GM12873 (cell line): Measurements from ENCODE around the gene ACTN3.

Source experiments
- TF ChIP-seq, protein P1 (sequence below): IDR thresholded peaks from 2 replicates; pipeline ENCODE4 v1.5.1; 2012; ENCODE audit warnings: low read depth, mild to moderate bottlenecking, moderate library complexity, low read length, control low read depth; ENCODE audit not compliant: insufficient read depth; ENCODE audit errors: missing control alignments

The ACTN3 gene

DNA sequence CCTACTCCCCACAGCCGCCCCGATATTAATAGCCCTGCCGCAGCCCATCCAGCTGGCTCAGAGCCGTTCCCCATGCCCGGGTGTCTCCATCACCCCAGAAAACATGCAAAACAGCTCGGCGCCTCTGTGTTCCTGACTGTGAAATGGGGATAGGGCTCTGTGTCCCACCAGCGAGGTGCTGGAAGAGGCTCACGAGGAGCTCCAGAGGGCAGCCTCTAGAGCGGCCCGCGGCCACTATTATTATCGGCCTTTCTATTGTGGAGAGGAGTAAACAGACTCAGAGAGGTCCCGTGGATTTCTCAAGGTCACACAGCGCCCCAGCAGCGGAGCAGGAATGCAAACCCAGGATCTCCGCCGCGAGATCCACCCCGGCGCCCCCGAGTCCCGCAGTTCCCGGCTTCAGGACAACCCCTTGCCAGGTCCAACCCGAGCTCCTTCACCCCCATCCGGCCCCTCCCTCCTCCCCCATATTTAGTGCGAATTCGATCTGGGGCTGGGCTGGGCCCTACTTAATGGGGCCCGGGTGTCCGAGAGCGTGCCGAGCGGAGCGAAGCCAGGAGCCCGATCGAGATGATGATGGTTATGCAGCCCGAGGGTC is at the start of gene ACTN3:
Gene ACTN3 (plus strand): TSS at position 536 of the 598 bp plus-strand sequence. CDS start 35 bp downstream, at position 571.
- TF ChIP-seq, protein P1, sequence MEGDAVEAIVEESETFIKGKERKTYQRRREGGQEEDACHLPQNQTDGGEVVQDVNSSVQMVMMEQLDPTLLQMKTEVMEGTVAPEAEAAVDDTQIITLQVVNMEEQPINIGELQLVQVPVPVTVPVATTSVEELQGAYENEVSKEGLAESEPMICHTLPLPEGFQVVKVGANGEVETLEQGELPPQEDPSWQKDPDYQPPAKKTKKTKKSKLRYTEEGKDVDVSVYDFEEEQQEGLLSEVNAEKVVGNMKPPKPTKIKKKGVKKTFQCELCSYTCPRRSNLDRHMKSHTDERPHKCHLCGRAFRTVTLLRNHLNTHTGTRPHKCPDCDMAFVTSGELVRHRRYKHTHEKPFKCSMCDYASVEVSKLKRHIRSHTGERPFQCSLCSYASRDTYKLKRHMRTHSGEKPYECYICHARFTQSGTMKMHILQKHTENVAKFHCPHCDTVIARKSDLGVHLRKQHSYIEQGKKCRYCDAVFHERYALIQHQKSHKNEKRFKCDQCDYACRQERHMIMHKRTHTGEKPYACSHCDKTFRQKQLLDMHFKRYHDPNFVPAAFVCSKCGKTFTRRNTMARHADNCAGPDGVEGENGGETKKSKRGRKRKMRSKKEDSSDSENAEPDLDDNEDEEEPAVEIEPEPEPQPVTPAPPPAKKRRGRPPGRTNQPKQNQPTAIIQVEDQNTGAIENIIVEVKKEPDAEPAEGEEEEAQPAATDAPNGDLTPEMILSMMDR, result no peak

DNA sequence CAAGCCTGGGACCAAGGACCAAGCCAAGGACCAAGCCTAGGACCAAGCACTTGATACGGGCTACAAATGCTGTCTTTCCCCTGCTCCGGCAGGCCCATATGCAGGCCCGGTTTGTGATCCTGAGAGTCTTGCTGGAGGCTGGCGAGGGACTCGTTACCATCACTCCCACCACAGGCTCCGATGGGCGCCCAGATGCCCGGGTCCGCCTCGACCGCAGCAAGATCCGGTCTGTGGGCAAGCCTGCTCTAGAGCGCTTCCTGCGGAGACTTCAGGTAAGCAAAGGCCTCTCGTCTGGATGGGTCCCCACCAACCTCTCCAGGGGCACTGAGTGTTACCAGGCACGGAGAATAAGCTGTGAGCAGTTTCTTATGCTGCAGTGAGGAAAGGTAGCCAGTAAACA is 49.5 kb upstream of the ACTN3 start:
- TF ChIP-seq, protein P1, result no peak

DNA sequence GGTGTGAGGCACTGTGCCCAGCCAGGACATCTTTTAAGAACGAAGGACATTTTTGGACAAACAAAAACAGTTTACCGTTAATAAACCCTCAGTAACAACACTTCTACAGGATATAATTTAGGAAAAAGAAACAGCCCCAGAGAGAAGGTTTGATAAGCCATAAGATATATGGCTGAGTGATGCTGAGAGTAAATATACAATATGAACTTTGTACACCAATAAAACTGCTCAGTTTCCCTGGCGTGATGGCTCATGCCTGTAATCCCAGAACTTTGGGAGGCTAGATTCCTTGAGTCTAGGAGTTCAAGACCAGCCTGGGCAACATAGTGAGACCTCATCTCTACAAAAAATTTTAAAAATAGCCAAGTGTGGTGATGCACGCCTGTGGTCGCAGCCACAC is 48.2 kb upstream of the ACTN3 start:
- TF ChIP-seq, protein P1, result no peak

DNA sequence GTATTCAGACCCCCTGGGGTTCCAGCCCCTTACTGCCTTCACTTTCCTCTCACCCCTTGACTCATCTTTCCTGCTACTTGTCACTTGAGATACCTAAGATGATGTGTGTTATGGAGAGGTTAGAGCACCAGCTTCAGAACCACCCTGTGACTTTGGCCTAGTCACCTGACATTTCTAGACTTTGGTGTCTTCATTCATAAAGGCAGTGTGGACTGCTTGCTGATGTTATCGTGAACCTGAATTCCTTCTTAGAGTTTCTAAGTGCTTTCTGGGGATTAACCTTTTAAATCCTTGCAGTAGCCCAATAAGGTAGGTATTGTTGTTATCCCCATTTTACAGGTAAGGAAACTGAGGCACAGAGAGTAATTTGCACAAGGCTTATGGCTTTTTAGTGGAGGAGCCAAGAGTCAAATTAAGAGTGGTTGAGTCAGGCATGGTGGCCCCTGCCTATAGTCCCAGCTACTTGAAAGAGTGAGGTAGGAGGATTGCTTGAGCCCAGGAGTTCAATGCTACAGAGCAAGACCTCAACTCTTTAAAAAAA is 41.4 kb upstream of the ACTN3 start:
- TF ChIP-seq, protein P1, result no peak

DNA sequence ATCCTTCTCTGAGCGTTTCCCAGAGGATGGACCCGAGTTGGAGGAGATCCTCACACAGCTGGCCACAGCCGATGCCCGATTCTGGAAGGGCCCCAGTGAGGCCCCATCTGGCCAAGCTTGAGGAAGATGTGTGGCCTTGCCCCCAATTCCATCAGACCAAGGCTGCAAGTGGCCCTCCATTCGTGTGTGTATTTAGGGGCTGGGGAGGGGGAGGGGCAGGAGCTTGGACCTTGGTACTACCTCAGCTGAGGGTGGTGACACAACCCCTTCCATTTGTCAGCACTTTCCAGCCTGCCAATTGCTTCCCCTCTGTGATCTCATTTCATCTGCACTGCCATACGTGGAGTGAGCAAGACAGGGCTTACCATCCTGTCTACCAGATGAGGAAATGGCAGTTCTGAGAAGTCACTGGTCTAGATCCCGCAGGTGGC is 37.6 kb upstream of the ACTN3 start:
- TF ChIP-seq, protein P1, result no peak

DNA sequence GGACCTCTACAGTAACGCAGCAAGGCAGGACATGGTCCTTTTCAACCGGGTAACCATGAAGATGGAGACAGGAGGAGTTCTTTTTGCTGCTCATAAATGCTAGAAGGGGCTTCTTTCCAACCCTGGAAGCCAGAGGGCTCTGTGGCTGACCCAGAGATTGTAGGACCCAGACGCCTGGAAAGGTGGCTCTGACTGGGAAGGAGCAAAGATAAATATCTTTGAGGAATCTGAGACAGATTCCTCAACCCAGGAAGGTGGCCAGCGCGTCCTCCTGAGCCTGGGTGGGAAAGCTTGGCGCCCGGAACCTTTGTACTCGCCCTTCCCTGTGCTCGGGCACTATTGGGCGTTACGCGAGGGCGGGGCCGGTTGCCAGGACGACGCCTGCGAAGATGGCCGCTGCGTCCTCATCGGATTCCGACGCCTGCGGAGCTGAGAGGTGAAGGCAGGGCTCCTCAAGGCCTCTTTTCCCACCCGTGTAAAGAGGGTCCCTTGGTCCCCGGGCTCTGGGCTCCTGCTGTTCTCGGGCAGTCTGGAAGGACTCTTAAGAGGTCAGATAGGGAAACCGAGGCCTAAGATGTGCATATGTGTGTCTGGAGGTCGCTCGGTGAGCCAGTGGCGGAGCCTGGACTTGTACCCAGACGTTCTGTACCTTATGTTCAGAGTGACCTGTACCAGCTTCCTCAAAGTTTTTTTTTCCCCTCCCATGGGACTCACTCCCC is 36.3 kb upstream of the ACTN3 start, which contains the start of gene BBS1:
Gene BBS1 (plus strand): TSS at position 365 of the 719 bp plus-strand sequence. CDS start 25 bp downstream, at position 390.
- TF ChIP-seq, protein P1, result no peak

DNA sequence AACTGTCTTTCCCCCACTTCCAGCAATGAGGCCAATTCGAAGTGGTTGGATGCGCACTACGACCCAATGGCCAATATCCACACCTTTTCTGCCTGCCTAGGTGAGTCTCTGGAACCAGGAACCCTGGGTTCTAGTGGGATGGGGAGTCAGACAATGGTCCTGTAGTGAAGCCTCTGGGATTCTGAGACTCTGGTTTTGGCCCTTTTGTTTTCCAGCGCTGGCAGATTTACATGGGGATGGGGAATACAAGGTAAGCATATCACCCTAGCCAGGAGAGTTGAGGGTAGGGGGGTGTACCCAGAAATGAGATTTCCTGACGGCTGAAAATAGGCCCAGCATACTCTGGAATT is 35.7 kb upstream of the ACTN3 start:
- TF ChIP-seq, protein P1, result no peak
